GM19324 (cell line): ENCODE measurements around the gene PI16.
"Not testable (repeated sequence)": the region's sequence is repeated elsewhere in the genome, so short reads cannot be mapped to it uniquely, and the experiment has no call there.

ENCODE experiments used
- ATAC-seq: cut with Tn5 transposase; IDR thresholded peaks from one replicate; pipeline ENCODE4 v1.9.1; 2021; ENCODE audit warnings: mild to moderate bottlenecking, moderate library complexity; ENCODE audit not compliant: unreplicated experiment, low FRiP score

Gene PI16

GRCh38 chr6:36927691-36928546 lies 26.6 kb upstream of the PI16 start:
- no peak for ATAC-seq

GRCh38 chr6:36928547-36928918 lies 26.0 kb upstream of the PI16 start:
- ATAC-seq = no peak

- no peak for ATAC-seq
Observed at GRCh38 chr6:36929152-36929551, 25.4 kb upstream of the PI16 start.

- no peak for ATAC-seq
Observed at GRCh38 chr6:36929607-36930006, 24.9 kb upstream of the PI16 start.

- no peak for ATAC-seq
Observed at GRCh38 chr6:36930483-36930882, 24.1 kb upstream of the PI16 start.

- no peak for ATAC-seq
Observed at GRCh38 chr6:36933102-36933501, 21.4 kb upstream of the PI16 start.

- ATAC-seq = no peak
Observed at GRCh38 chr6:36933519-36933918, 21.0 kb upstream of the PI16 start.

GRCh38 chr6:36934901-36935300 lies 19.6 kb upstream of the PI16 start:
- no peak for ATAC-seq

GRCh38 chr6:36936824-36937223 lies 17.7 kb upstream of the PI16 start:
- ATAC-seq = no peak

GRCh38 chr6:36937896-36938295 lies 16.6 kb upstream of the PI16 start:
- ATAC-seq = no peak

GRCh38 chr6:36938536-36938935 lies 16.0 kb upstream of the PI16 start:
- no peak for ATAC-seq

- ATAC-seq = not testable (repeated sequence)
Observed at GRCh38 chr6:36939005-36939404, 15.5 kb upstream of the PI16 start.

GRCh38 chr6:36940027-36940426 lies 14.5 kb upstream of the PI16 start:
- no peak for ATAC-seq

GRCh38 chr6:36941561-36941960 lies 13.0 kb upstream of the PI16 start:
- ATAC-seq = not testable (repeated sequence)

- ATAC-seq = not testable (repeated sequence)
Observed at GRCh38 chr6:36942329-36942728, 12.2 kb upstream of the PI16 start.

GRCh38 chr6:36944650-36945049 lies 9.9 kb upstream of the PI16 start:
- ATAC-seq = no peak

- no peak for ATAC-seq
Observed at GRCh38 chr6:36945301-36945700, 9.2 kb upstream of the PI16 start.

- ATAC-seq = no peak
Observed at GRCh38 chr6:36946526-36946925, 8.0 kb upstream of the PI16 start.

GRCh38 chr6:36947570-36948351 lies 6.8 kb upstream of the PI16 start:
- no peak for ATAC-seq

- ATAC-seq = not testable (repeated sequence)
Observed at GRCh38 chr6:36949076-36949475, 5.5 kb upstream of the PI16 start.

GRCh38 chr6:36949636-36950035 lies 4.9 kb upstream of the PI16 start:
- no peak for ATAC-seq

- no peak for ATAC-seq
Observed at GRCh38 chr6:36953931-36954261, 642 bp upstream of the PI16 start.
